ENCODE results near the gene ZNF365.
"Not testable (repeated sequence)": the region's sequence is repeated elsewhere in the genome, so short reads cannot be mapped to it uniquely, and the experiment has no call there.

The ZNF365 gene

DNA sequence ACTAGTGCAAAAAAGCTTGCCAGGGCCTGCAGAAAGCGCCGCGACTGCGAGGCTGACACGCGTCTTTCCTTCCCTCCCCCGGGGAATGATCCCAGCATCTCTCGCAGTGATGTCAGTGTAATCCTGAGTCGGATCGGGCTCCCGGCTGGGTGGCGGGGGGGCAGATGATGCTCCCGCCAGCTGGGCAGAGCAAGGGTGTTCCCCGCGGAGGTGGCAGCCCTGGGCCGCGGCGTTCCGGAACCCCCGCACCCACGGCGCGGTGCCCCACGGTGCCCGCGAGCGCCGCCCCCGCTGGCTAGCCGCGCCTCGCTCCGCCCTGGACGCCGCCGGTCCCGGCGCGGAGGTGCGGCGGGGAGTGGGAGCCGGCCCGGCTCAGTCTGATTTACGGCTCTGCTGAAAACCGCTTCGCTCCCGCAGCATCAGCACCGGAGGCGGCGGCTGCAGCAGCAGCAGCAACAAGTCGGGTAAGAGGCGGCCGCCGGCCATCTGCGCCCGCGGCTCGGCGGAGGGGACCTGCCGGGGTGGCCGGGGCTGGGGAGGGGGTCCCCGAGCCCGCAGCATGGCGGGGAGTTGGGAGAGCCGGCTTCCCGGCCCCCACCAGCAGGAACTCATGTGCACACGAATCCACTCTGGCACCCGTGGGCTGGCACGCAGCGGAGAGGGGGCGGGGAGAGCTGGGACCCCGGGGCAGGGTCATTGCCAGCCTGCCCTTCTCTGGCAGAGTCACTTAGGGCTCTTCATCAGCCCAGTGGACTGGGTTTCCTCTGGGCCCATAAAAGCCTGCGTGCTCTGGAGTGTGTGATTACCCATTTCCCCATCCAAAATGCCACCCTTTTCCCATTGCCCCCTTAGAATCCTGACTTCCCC is at the start of gene ZNF365:
Gene ZNF365 (plus strand): TSS at position 375 of the 867 bp plus-strand sequence. CDS start 1,825 bp downstream, outside the sequence.
- DNase-seq (ENCODE audit: low read depth in 2 of 2), result no peak

DNA sequence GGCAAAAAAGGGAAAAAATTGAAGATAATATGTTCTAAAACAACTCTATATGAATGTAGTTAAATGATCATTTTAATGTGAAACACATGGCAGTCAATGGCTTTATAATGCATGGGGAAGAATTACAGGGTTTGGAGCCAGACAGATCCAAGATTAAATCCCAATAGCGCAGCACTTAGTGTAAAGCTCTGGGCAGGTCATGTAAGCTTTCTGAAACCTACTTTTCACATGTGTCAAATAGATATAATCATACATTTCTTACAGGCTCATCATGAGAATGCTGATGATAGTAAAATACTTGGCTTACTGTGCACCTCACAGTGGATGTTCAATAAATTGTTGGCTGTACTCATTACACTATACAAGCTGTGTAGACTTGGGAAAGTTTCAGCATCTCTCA is 48.0 kb upstream of the ZNF365 start:
- no peak for DNase-seq (ENCODE audit: low read depth in 2 of 2)

- no peak for DNase-seq (ENCODE audit: low read depth in 2 of 2)
These were observed 46.3 kb upstream of the ZNF365 start for GRCh38 chr10:62327885-62328284.

GRCh38 chr10:62330213-62330612 is 44.0 kb upstream of the ZNF365 start:
- DNase-seq (ENCODE audit: low read depth in 2 of 2), result no peak

DNA sequence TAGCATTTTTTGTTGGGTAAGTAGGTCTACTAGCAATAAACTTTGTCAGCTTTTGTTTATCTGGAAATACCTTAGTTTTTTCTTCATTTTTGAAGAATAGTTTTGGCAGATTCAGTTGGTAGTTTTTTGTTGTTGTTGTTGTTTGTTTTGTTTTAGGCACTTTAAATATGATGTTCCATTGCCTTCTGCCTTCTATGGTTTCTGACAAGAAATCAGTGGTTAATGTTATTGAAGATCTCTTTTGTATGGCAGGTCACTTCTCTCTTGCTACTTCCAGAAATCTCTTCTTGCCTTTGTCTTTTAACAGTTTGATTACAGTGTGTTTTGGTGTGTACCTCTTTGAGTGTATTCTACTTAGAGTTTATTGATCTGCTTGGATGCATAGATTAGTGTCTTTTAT is 41.8 kb upstream of the ZNF365 start:
- DNase-seq (ENCODE audit: low read depth in 2 of 2), result no peak

GRCh38 chr10:62333135-62333889 is 40.9 kb upstream of the ZNF365 start:
- DNase-seq (ENCODE audit: low read depth in 2 of 2), result no peak

DNA sequence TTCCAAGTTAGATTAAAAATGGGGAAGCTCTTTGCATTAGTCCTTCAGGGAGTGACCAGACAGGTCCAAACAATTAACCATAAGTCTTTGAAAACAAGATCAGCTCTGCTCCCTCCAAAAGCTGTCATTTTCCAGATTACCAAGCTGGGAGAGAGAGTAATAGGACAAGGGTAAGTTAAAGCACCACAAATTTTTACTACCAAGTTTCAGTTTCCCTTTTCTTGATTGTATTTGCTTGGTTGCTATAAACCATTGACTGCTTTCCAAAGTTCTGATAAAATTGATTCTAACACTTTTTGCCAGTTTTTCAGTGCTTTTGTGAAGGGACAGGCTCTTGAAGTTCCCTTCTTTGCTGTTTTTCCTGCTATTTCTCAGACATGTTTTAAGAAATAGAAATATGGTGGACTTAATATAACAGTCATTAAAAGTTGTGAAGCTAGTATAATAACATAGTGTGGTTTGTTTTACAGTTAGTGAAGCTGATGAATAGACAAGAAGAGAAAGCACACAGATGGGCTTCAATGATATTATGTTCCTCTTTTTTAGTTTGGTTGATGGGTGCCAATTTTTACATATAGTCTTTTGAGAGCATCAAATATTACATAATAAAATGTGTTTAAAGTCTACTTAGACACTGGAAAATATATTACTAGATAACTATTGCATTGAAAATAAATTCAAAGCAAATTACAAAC is 40.0 kb upstream of the ZNF365 start:
- no peak for DNase-seq (ENCODE audit: low read depth in 2 of 2)

DNA sequence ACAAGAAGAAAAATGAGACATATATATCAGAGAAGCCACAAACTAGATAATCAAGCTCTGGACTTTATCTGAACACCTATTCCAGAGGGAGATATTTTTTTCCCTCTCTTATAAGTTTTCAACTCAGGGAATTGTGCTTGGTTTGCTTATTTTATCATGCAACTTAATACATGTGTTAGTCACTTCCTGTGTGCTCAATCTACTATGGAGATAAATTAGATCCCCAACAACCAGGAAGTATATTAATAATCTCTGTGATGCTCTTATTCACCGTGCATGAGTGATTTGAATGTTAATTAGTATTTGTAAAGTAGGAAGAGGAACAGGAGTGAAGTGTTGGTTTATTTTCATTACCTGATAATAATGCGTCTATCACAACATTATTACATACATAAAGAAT is 38.8 kb upstream of the ZNF365 start:
- DNase-seq (ENCODE audit: low read depth in 2 of 2), result no peak

DNA sequence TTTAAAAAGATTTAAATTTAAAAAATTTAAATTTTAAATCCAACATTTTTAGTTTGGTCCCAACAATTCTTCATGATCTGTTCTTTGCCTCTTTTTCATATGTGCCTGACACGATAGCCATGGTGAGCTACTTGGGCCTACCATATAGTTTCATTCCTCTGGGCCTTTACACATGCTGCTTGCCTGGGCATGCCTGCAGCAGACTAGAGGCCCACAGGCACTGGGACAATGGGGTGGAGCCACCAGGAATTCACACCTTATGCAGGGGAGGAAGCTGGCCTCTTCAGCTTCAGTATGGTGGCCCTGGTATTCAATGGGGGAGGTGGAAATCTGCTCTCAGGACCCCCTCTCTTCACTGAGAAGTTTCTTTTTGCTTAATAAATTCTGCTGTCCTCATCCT is 37.8 kb upstream of the ZNF365 start:
- no peak for DNase-seq (ENCODE audit: low read depth in 2 of 2)

DNA sequence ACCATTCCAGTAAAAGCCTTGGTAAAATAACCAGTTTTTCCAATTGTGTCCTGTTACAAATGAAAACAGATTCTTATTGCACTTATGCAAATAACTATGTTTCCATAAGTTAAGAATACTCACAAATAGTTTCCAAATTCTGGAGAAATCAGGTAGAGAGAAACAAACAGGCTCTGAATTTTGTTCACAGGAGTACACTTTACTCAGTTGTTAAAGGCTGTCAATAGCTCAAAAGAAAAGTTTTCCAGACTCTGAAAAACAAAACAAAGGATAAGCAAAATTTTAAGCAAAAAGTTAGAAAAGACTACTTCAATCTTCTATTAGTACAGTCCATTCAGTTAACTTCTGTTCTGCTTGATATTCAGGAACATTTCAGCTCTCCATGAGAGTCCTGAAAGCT is 32.8 kb upstream of the ZNF365 start:
- DNase-seq (ENCODE audit: low read depth in 2 of 2), result no peak

DNA sequence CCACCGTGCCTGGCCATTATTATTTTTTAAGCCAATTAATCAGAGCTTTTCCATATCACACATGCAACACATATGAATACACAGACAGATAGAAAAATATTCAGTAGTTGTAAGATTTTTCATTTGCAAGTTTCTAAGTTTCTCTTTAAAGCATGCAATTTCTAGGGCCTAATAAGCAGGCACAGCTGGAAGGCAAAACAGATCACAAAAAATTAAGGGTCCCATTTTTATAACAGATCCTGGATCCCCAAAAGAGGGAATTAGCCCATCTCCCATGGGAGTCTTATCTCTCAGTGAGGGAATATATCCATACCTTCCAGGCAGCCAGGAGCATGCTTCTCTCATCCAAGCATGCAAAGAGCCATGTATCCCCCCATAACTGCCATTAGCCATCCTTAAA is 31.2 kb upstream of the ZNF365 start:
- DNase-seq (ENCODE audit: low read depth in 2 of 2), result no peak

GRCh38 chr10:62348029-62348428 is 26.1 kb upstream of the ZNF365 start:
- no peak for DNase-seq (ENCODE audit: low read depth in 2 of 2)

DNA sequence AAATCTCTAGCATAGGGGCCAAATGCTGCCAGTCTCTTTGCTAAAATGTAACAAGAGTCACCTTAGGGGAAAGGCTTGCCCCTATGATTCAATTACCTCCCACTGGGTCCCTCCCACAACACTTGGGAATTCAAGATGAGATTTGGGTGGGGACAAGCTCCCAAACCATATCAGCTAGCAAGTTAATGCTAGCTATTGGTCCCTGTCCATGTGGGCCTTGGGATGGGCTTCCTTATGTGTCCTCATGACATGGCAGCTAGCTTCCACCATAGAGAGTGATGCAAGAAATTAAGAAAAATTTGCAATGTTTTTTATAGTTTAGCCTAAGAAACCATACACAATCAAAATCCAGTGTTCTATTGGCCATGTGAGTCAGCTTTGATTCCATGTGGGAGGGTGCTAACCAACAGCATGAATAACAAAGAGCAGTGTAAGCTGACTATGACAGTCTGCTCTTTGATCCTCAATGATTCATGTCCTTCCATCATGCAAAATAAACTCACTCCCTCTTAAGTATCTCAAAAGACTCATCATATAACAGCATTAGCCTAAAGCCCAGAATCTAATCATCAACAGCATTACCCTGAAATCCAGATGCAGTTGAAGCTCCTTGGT is 21.7 kb upstream of the ZNF365 start:
- no peak for DNase-seq (ENCODE audit: low read depth in 2 of 2)

- DNase-seq (ENCODE audit: low read depth in 2 of 2), result no peak
These were observed 19.3 kb upstream of the ZNF365 start for GRCh38 chr10:62354916-62355315.

- no peak for DNase-seq (ENCODE audit: low read depth in 2 of 2)
These were observed 17.7 kb upstream of the ZNF365 start for GRCh38 chr10:62356447-62356846.

DNA sequence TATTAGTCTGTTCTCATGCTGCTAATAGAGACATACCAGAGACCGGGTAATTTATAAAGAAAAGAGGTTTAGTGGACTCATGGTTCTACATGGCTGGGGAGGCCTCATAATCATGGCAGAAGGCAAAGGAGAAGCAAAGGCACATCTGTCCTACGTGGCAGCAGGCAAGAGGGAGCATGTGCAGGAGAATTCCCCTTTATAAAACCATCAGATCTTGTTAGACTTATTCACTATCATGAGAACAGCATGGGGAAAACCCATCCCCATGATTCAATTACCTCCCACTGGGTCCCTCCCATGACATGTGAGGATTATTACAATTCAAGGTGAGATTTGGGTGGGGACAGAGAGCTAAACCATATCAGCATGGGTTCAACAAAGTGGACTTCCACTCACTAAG is 16.0 kb upstream of the ZNF365 start:
- DNase-seq (ENCODE audit: low read depth in 2 of 2), result not testable (repeated sequence)

DNA sequence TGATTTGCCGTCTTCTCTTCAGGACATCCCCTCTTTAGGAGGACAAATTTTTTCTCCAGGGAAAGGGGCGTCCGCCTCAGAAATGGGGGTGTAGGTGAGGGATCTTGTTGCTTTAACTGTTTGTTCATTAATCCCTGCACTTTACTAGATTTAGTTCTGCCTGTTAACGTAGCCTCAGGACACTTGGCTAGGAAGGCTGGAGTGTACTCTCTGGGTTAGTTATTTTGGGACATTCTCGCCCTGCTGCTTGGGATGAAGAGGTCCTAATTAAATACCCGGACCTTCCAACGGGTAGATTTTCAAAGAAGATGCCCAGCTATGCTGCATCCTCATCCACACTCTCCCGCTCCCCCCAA is 552 bp upstream of the ZNF365 start:
- DNase-seq (ENCODE audit: low read depth in 2 of 2), result no peak

GRCh38 chr10:62374862-62375710 is 917 bp downstream of the ZNF365 start:
- no peak for DNase-seq (ENCODE audit: low read depth in 2 of 2)

- no peak for DNase-seq (ENCODE audit: low read depth in 2 of 2)
These were observed 2.2 kb downstream of the ZNF365 start for GRCh38 chr10:62376071-62377025.

- no peak for DNase-seq (ENCODE audit: low read depth in 2 of 2)
These were observed 2.9 kb downstream of the ZNF365 start for GRCh38 chr10:62377026-62377415.

All from stimulated activated CD4-positive, alpha-beta T cell treated with anti-CD3 and anti-CD28 coated beads, Interleukin-1b, Interleukin-23, amount 100 ng/mL, for 1 hour (primary cell).